AG09319 (cell line): ENCODE results near the gene DIAPH2.
A peak's percentile ranks its signal among the peaks of the same experiment; 100 is the strongest.

Source experiments
- DNase-seq: peaks from one replicate; pipeline ENCODE4 v3.0.0-alpha.2; 2010; ENCODE audit warnings: low read depth; ENCODE audit errors: extremely low read depth
- CTCF ChIP-seq: IDR thresholded peaks from 2 replicates; pipeline ENCODE4 v1.5.1; 2011; ENCODE audit warnings: low read depth, mild to moderate bottlenecking, inconsistent platforms, low read length, moderate library complexity

DIAPH2 gene

GRCh38 chrX:96994093-96994492 lies 309.5 kb downstream of the DIAPH2 start:
- no peak for DNase-seq
- TF ChIP-seq CTCF = no peak

GRCh38 chrX:96997196-96997595 lies 312.6 kb downstream of the DIAPH2 start:
- no peak for DNase-seq

GRCh38 chrX:97000682-97001368 lies 316.2 kb downstream of the DIAPH2 start:
- no peak for TF ChIP-seq CTCF
- DNase-seq = no peak

More at GRCh38 chrX:96997196-96997595, 312.6 kb downstream of the DIAPH2 start:
- no peak for TF ChIP-seq CTCF

GRCh38 chrX:97006167-97006566 lies 321.5 kb downstream of the DIAPH2 start:
- no peak for TF ChIP-seq CTCF
- no peak for DNase-seq

- TF ChIP-seq CTCF = no peak
- no peak for DNase-seq
Observed at GRCh38 chrX:97009391-97009790, 324.7 kb downstream of the DIAPH2 start.

- no peak for TF ChIP-seq CTCF
- no peak for DNase-seq
Observed at GRCh38 chrX:97011540-97011939, 326.9 kb downstream of the DIAPH2 start.

GRCh38 chrX:97016106-97016505 lies 331.5 kb downstream of the DIAPH2 start:
- peak; percentile 4 for TF ChIP-seq CTCF
- DNase-seq = no peak
